Muscle of back (tissue), 11 donors: ENCODE results near the gene SCUBE2. TPM values are rescaled to one million over a fixed set of nuclear protein-coding genes. Genes with fewer than 3 reads are reported as not detected.
A peak's percentile ranks its signal among the peaks of the same experiment; 100 is the strongest.

Source experiments
- DNase-seq, 3 donors: peaks; one replicate each; pipeline versions ENCODE4 v3.0.0 to v3.0.0-alpha.2; 2013
- polyA plus RNA-seq, 10 donors: library from polyadenylated mRNA; unstranded; fragments of 120-200 nt; gene quantifications; one replicate each; pipeline ENCODE4 v1.2.1, GENCODE V29; 2013; ENCODE audit not compliant: insufficient read length in 10 of 10

Gene SCUBE2
- polyA plus RNA-seq, 10 donors, result 17.0 to 50.3 (median 31.6) TPM

- peak in 1 of 3 donors; percentile 28 for DNase-seq
These were observed 15.8 kb downstream of the SCUBE2 start for GRCh38 chr11:9075556-9075955.

- DNase-seq, result no peak
These were observed 16.9 kb downstream of the SCUBE2 start for GRCh38 chr11:9074338-9075029.

GRCh38 chr11:9073466-9074225, 17.8 kb downstream of the SCUBE2 start:
- no peak for DNase-seq

GRCh38 chr11:9072626-9073176, 18.7 kb downstream of the SCUBE2 start:
- DNase-seq, result peak in 1 of 3 donors; percentile 64

GRCh38 chr11:9071692-9072091, 19.7 kb downstream of the SCUBE2 start:
- DNase-seq, result no peak

GRCh38 chr11:9070749-9071491, 20.5 kb downstream of the SCUBE2 start:
- no peak for DNase-seq

- DNase-seq, result no peak
These were observed 21.4 kb downstream of the SCUBE2 start for GRCh38 chr11:9069862-9070470.

GRCh38 chr11:9069256-9069655, 22.1 kb downstream of the SCUBE2 start:
- no peak for DNase-seq

- no peak for DNase-seq
These were observed 24.9 kb downstream of the SCUBE2 start for GRCh38 chr11:9066433-9066925.

GRCh38 chr11:9065607-9066432, 25.6 kb downstream of the SCUBE2 start:
- no peak for DNase-seq

GRCh38 chr11:9061807-9062206, 29.6 kb downstream of the SCUBE2 start:
- no peak for DNase-seq

GRCh38 chr11:9060700-9061111, 30.7 kb downstream of the SCUBE2 start:
- no peak for DNase-seq

- DNase-seq, result no peak
These were observed 32.0 kb downstream of the SCUBE2 start for GRCh38 chr11:9059406-9059805.

GRCh38 chr11:9057888-9058287, 33.5 kb downstream of the SCUBE2 start:
- DNase-seq, result no peak

GRCh38 chr11:9057007-9057406, 34.4 kb downstream of the SCUBE2 start:
- peak; percentile 66 to 85 (median 81) for DNase-seq

GRCh38 chr11:9056467-9056866, 34.9 kb downstream of the SCUBE2 start:
- no peak for DNase-seq

- peak in 1 of 3 donors; percentile 41 for DNase-seq
These were observed 37.9 kb downstream of the SCUBE2 start for GRCh38 chr11:9053316-9054035.

- no peak for DNase-seq
These were observed 39.1 kb downstream of the SCUBE2 start for GRCh38 chr11:9052316-9052715.

- peak in 2 of 3 donors; percentile 48 to 55 for DNase-seq
These were observed 41.4 kb downstream of the SCUBE2 start for GRCh38 chr11:9049959-9050358.

- peak; percentile 62 to 90 (median 75) for DNase-seq
These were observed 43.4 kb downstream of the SCUBE2 start for GRCh38 chr11:9047964-9048523.
